RCC 7860 (cell line): Measurements from ENCODE around the gene ADK.
"Not testable (repeated sequence)": the region's sequence is repeated elsewhere in the genome, so short reads cannot be mapped to it uniquely, and the experiment has no call there.

Experiments
- DNase-seq: peaks from one replicate; pipeline ENCODE4 v3.0.0-alpha.2; 2015; ENCODE audit warnings: low spot score
- FAIRE-seq: peaks from 2 replicates; lab custom pipeline; 2012; peaks lifted over from hg19 to GRCh38; lab: Jason Lieb, UNC

ADK gene

DNA sequence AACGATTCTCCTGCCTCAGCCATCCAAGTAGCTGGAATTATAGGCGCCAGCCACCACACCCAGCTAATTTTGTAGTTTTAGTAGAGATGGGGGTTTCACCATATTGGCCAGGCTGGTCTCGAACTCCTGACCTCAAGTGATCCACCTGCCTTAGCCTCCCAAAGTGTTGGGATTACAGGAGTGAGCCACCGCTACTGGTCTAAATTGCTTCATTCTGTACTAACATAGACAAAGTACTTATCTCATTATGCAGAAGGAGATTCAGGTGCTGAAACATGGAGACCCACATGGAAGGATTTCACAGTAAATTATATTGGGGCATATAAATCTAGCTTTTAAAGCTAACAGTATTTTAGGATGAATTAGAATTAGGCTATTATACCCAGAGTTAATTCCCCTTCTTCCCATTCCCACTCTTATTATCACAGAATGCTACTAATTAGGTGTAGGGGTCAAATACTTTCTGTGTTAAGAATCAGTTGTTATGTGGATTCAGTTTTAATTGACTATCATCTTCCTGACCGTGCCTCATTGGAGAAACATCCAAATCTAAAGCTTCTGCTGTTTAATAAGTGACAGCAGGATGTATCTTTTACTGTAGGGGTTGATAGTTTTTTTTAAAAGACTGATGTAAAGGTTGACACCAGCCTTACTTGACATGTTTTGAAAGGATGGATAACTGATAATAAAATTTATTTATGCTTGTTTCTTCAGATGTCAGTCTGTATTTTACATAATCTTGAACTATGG, 27.2 kb downstream of the ADK start:
- FAIRE-seq, result no peak
- no peak for DNase-seq

DNA sequence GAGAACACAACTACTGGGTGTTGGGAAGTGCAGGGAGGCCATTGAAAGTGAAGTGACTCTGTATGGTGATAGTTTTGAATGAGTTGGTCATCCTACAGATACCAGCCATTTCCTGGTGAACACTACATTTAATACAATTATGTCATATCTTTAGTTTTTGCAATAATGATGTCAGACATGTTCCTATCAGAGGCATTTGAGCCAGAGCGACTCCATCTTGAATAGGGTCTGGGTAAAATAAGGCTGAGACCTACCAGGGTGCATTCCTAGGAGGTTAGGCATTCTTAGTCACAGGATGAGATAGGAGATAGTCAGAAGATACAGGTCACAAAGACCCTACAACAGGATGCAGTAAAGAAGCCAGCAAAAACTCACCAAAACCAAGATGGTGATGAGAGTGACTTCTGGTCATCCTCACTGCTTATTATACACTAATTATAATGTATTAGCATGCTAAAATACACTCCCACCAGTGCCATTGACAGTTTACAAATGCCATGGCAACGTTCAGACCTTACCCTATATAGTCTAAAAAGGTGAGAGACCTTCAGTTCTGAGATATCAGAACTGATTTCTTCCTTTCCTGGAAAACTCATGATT, 28.2 kb downstream of the ADK start:
- no peak for FAIRE-seq

DNA sequence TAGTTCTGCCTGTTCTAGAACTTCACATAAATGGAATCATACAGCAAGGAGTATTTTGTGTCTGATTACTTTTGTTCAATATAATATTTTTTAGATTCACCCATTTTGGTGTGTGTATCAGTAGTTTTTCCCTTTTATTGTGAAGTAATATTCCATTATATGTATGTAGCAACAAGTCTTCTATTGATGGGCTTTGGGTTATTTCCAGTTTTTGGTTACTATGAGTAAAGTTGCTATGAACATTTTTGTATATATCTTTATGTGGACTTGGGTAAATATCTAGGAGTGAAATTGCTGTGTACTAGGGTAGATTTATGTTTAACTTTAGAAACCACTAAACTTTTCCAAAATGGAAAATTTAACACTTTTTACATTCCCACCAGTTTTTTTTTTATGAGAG, 35.7 kb downstream of the ADK start:
- no peak for DNase-seq
- FAIRE-seq, result no peak

More for the DNA sequence above, 28.2 kb downstream of the ADK start:
- peak; percentile 65 for DNase-seq

DNA sequence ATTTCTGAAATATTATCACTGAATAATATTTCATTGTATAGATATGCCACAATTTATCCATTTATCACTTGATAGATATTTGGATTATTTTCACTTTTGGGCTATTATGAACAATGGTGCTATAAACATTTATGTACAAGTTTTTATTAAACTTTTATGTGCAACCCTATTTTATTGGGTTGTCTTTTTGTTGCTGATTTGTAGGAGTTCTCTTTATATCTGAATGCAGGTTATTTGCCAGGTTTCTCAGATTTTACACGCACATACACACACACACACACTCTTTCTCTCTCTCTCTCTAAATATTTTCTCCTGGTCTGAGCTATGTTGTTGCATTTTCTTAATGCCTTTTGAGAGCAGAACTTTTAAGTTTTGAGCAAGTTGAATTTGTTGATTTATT, 36.2 kb downstream of the ADK start:
- FAIRE-seq (no peak), DNase-seq (no peak)

GRCh38 chr10:74188617-74189016, 37.6 kb downstream of the ADK start:
- not testable (repeated sequence) for FAIRE-seq, DNase-seq

DNA sequence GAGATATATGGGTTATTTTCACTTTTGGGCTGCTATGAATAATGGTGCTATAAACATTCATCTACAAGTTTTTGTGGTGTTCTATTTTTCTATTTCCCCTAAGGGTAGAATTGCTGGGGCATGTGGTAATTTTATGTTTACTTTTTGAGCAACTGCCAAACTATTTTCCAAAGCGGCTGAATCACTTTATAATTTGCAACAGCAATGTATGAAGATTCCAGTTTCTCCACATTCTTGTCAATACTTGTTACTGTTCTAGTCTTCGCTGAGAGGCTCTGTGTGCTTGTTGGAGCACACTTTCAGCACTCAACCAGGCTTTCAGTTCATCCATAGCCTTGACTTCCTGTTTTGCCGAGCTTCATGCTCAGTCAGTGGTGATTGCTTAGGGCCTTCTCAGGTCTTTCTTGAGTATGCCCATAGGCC, 39.0 kb downstream of the ADK start:
- DNase-seq (peak; percentile 50), FAIRE-seq (peak; percentile 71)

DNA sequence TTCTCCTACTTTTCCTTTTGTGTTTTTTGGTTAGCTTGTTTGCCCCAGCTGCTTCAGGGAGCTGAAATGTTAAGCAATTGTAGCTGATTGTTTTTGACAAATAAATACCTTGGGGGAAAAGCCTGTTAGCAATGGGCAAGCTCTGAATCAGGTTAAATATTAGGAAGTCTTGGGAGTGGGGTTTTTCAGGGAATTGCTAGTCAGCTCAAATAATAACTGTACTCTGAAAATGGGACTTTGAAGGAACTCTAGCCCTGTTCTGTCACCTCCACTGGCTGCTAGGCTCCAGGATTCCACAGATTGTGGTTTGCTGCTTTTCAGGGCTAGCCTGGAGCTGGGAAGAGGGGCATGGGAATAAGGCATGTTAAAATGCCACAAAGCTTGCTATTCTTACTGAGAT, 39.5 kb downstream of the ADK start:
- DNase-seq, result no peak

DNA sequence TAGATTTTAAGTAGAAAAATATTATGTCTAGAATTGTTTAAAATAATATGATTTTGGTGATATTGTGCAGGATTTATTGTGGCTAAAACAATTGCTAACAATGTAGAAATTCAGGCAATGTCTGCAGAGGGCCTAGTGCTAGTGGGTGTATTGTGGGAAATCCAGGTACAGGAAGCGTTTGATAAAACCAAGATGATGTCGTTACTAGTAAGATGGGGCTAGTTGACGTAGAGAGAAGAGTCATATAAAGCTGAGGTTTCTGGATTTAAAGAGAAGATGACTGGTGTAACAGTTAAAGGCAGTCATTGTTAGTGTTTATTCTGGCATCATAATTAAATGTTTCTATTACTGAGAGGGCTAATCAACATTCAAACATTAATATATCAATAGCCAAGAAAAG, 43.5 kb downstream of the ADK start:
- FAIRE-seq, result no peak

More for the DNA sequence above, 39.5 kb downstream of the ADK start:
- FAIRE-seq, result no peak

DNA sequence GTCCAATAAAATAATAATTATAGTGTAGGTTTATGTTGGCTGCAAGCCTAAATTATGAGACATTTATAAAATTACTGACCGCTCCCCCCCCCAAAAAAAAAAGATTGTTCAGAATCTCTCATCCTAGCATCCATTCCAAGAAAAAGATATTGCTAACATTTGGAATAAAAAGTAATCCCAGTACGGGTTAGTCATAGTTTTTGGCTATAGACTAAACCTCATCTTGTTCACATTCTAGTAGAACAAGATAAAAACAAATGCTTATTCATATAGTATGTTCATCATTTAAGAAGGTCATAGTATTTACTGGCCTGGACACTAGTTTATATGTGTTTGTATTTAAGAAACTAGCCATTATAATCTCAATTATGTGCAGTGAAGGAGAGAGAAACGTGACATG, 44.0 kb downstream of the ADK start:
- DNase-seq (no peak), FAIRE-seq (no peak)

More for the DNA sequence above, 43.5 kb downstream of the ADK start:
- no peak for DNase-seq

DNA sequence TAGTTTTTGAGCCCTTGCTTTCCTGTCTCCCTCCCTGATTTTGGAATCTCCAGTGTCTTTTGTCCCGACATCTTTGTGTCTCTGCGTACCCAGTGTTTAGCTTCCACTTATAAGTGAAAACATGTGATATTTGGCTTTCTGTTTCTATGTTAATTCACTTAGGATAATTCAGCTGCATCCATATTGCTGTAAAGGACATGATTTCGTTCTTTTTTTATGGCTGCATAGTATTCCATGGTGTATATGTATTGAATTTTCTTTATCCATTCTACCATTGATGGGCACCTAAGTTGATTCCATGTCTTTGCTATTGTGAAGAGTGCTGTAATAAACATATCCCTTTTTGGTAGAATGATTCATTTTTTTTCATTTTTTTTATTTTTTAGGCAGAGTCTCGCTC, 48.3 kb downstream of the ADK start:
- no peak for DNase-seq
- FAIRE-seq, result no peak

GRCh38 chr10:74202356-74202755, 51.3 kb downstream of the ADK start:
- DNase-seq (no peak), FAIRE-seq (no peak)

DNA sequence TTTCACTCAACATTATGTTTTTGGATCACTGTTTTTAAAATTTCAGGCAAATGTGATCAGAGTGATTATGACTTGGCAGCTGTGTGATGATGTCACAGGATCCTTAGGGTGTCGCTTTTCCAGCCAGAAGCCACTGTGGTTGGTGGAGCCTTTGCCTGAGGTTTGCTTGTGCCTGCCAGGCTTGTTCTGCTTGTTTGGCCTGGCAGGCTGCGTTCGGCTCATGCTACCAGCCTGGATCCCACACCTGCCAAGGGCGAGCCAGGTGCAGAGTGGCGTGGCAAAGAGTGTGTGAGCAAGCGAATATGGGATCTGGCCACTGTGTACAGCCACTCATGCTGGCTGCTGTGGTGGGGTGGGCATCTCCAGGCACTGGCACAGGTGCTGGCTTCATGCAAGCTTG, 55.7 kb downstream of the ADK start:
- DNase-seq, result no peak
- no peak for FAIRE-seq

DNA sequence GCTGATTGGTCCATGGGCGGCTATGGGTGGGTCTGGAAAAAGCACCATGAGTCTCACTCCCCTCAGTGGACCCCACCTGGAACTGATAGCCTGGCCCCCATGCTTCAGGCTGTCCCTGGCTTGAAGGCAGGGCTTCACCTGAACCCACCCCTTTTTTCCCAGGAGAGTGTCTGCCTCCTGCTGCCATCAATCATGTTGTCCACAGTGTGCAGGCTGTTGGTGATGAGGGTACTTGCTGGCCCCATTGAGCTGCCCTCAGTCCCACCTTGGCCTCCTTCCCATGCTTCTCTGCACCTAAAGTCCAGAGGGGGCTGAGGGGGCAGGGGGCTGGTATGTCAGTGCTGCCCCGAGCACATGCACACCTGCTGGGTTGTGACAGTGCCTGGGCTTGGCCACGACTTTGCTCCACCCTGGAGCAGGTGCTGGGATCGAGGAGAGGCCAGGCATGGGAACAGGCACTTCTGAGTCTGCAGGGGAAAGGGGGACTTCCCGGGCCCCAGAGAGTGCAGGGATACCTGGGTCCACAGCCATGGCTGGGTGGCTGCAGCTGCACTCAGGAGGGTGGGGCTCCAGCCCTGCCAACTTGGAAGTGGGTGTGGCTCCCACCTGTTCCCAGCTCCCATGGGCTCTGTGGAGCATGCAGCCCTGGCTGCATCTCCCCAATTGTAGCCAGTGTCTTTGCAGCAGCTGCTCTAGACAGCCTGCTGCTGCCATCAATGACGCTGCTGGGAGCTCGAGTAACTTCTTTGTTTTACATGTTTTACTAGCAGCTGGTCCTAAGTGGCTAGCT, 56.9 kb downstream of the ADK start:
- FAIRE-seq (no peak), DNase-seq (no peak)

GRCh38 chr10:74208997-74209396, 58.0 kb downstream of the ADK start:
- DNase-seq (no peak), FAIRE-seq (no peak)

DNA sequence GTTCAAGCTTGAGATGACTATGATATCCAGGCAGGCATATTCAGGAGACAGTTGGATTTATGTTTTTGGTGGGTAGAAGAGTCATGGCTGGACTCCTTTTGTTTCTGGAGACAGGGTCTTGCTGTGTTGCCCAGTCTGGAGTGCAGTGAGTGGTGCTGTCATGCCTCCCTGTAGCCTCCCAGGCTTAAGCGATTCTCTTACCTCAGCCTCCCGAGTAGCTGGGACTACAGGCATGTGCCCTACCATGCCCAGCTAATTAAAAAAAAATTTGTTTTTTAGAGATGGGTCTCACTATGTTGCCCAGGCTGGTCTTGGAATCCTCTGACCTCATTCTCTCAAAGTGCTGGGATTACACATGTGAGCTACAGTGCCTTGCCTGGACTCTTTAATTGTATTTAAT, 62.0 kb downstream of the ADK start:
- DNase-seq, result no peak
- no peak for FAIRE-seq

- FAIRE-seq, result no peak
- DNase-seq, result no peak
Measured at GRCh38 chr10:74213571-74214162, 62.6 kb downstream of the ADK start.

GRCh38 chr10:74217110-74217509, 66.1 kb downstream of the ADK start:
- not testable (repeated sequence) for DNase-seq, FAIRE-seq

DNA sequence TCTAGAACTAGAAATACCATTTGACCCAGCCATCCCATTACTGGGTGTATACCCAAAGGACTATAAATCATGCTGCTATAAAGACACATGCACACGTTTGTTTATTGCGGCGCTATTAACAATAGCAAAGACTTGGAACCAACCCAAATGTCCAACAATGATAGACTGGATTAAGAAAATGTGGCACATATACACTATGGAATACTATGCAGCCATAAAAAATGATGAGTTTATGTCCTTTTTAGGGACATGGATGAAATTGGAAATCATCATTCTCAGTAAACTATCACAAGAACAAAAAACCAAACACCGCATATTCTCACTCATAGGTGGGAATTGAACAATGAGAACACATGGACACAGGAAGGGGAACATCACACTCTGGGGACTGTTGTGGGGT, 71.4 kb downstream of the ADK start:
- FAIRE-seq, DNase-seq: not testable (repeated sequence)

- peak; percentile 75 for DNase-seq
- FAIRE-seq, result peak; percentile 87
Measured at GRCh38 chr10:74223755-74224529, 72.9 kb downstream of the ADK start.

DNA sequence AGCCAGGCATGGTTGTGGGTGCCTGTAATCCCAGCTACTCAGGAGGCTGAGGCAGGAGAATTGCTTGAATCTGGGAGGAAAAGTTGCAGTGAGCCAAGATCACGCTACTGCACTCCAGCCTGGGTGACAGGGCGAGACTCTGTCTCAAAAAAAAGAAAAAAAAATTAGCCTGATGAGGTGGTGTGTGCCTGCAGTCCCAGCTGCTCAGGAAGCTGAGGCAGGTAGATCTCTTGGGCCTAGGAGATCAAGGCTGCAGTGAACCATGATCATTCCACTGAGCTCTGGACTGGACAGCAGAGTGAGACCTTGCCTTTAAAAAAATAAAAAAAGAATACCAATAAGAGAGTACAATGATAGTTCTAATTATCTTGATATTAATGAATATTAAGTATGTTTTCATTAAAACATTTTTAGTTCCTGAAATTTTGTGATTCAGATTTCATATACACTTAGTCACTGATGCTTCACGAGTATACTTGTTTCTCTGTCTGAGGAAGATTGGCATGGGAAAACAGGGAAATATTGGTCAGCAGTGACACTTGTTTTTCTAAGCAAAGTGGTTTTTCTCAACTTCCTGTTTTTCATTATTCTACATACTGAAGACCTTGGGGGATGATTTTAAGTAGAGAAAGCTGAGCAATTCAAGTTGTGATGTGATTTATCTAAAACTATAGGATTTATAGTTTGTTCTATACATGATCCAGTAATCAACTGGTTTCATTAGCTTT, 76.8 kb downstream of the ADK start:
- FAIRE-seq (no peak), DNase-seq (no peak)
